Nephron progenitor cell (in vitro differentiated cells): Measurements from ENCODE around the gene ZNF143.

Experiments used
- DNase-seq: peaks from one replicate; pipeline ENCODE4 v3.0.0; 2021
- H3K27ac Mint-ChIP-seq: 2 replicates; pipeline ENCODE4 v1.8.0; 2021; ENCODE audit warnings: mild to moderate bottlenecking, moderate library complexity, mixed read lengths
- H3K27me3 Mint-ChIP-seq: 2 replicates; pipeline ENCODE4 v1.8.0; 2021; ENCODE audit warnings: mild to moderate bottlenecking, low read depth, mixed read lengths; ENCODE audit not compliant: poor library complexity
- H3K36me3 Mint-ChIP-seq: 2 replicates; pipeline ENCODE4 v1.8.0; 2021; ENCODE audit warnings: low read depth, mixed read lengths
- H3K4me1 Mint-ChIP-seq: 2 replicates; pipeline ENCODE4 v1.8.0; 2021; ENCODE audit warnings: mixed read lengths
- H3K4me3 Mint-ChIP-seq: 2 replicates; pipeline ENCODE4 v1.8.0; 2021; ENCODE audit warnings: mild to moderate bottlenecking, moderate library complexity, mixed read lengths
- H3K9me3 Mint-ChIP-seq: 2 replicates; pipeline ENCODE4 v1.8.0; 2021; ENCODE audit warnings: mild to moderate bottlenecking, moderate library complexity, mixed read lengths
- TF ChIP-seq, protein P1 (sequence below): fragments of 200-600 bp; sonication (generic); IDR thresholded peaks from 2 replicates; pipeline ENCODE4 v1.5.0; 2021; ENCODE audit warnings: antibody characterized with exemption

The ZNF143 gene

DNA sequence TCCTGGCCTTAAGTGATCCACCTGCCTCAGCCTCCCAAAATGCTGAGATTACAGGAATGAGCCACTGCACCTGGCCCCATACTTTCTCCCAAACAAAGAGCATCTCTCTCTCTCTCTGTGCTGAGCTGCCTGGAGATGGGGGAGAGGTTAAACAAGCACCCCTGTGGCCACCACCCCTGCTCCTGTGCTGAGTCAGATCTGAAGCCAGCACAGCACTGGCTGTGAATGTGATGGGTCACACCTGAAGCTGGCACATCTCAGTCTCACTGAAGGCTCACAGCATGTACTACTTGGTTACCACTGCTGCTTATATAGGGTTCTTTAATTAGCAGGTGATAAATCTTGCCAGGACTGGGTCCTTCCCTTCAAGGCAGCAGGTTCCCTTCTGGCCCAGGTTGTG, 101.9 kb downstream of the ZNF143 start:
- peaks cover 24% of the 10 kb centered on the region for H3K4me1 Mint-ChIP-seq
- H3K4me3 Mint-ChIP-seq: no peak overlapping the region
- TF ChIP-seq, protein P1, sequence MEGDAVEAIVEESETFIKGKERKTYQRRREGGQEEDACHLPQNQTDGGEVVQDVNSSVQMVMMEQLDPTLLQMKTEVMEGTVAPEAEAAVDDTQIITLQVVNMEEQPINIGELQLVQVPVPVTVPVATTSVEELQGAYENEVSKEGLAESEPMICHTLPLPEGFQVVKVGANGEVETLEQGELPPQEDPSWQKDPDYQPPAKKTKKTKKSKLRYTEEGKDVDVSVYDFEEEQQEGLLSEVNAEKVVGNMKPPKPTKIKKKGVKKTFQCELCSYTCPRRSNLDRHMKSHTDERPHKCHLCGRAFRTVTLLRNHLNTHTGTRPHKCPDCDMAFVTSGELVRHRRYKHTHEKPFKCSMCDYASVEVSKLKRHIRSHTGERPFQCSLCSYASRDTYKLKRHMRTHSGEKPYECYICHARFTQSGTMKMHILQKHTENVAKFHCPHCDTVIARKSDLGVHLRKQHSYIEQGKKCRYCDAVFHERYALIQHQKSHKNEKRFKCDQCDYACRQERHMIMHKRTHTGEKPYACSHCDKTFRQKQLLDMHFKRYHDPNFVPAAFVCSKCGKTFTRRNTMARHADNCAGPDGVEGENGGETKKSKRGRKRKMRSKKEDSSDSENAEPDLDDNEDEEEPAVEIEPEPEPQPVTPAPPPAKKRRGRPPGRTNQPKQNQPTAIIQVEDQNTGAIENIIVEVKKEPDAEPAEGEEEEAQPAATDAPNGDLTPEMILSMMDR: no peak
- H3K9me3 Mint-ChIP-seq: peaks cover 46% of the 10 kb centered on the region
- peaks cover 5% of the 10 kb centered on the region for H3K27me3 Mint-ChIP-seq
- H3K27ac Mint-ChIP-seq: peak overlapping the region; percentile 48
- H3K36me3 Mint-ChIP-seq: peaks cover 40% of the 10 kb centered on the region
- DNase-seq: no peak

GRCh38 chr11:9563196-9563730, 102.5 kb downstream of the ZNF143 start:
- Mint-ChIP-seq H3K36me3 (peaks cover 38% of the 10 kb centered on the region), H3K9me3 (peaks cover 45% of the 10 kb centered on the region), H3K27ac (no peak overlapping the region), H3K27me3 (peaks cover 5% of the 10 kb centered on the region), H3K4me3 (no peak overlapping the region), H3K4me1 (peaks cover 30% of the 10 kb centered on the region)
- TF ChIP-seq, protein P1: no peak
- no peak for DNase-seq

- DNase-seq: no peak
- no peak overlapping the region for H3K4me3 Mint-ChIP-seq
- H3K9me3 Mint-ChIP-seq: peaks cover 19% of the 10 kb centered on the region
- peak overlapping the region; percentile 96 for H3K27ac Mint-ChIP-seq
- peaks cover 55% of the 10 kb centered on the region for H3K4me1 Mint-ChIP-seq
- peaks cover 5% of the 10 kb centered on the region for H3K27me3 Mint-ChIP-seq
- TF ChIP-seq, protein P1: no peak
- H3K36me3 Mint-ChIP-seq: peaks cover 19% of the 10 kb centered on the region
Measured at GRCh38 chr11:9565822-9566560, 105.2 kb downstream of the ZNF143 start.

GRCh38 chr11:9566561-9567063, 105.8 kb downstream of the ZNF143 start:
- Mint-ChIP-seq H3K36me3 (peaks cover 13% of the 10 kb centered on the region), H3K27ac (peak overlapping the region; percentile 96), H3K27me3 (peaks cover 8% of the 10 kb centered on the region), H3K4me1 (peaks cover 62% of the 10 kb centered on the region), H3K4me3 (no peak overlapping the region), H3K9me3 (peaks cover 13% of the 10 kb centered on the region)
- TF ChIP-seq, protein P1: no peak
- DNase-seq: no peak

- TF ChIP-seq, protein P1: no peak
- Mint-ChIP-seq H3K36me3 (peaks cover 5% of the 10 kb centered on the region), H3K27me3 (peaks cover 5% of the 10 kb centered on the region), H3K27ac (no peak overlapping the region), H3K4me3 (no peak overlapping the region), H3K4me1 (peaks cover 70% of the 10 kb centered on the region), H3K9me3 (peaks cover 5% of the 10 kb centered on the region)
- DNase-seq: no peak
Measured at GRCh38 chr11:9567401-9567800, 106.6 kb downstream of the ZNF143 start.
